ENCODE results near the gene ZNF276. TPM values are rescaled to one million over a fixed set of nuclear protein-coding genes. Genes with fewer than 3 reads are reported as not detected.

Gene ZNF276
- total and polyA plus RNA-seq, 2 donors (not counting 1 experiment from before 2014, with no cell fraction given), result 82.7 to 110 TPM

Other genes starting within 250 kb of the ZNF276 start
- 314 and 320 TPM in 2 replicates for gene ANKRD11, start 231.0 kb upstream of the ZNF276 start, total RNA-seq
- gene ANKRD11, start 231.0 kb upstream of the ZNF276 start, polyA plus RNA-seq, result 67.9 and 78.0 TPM in 2 replicates
- gene SPG7, start 213.1 kb upstream of the ZNF276 start, total RNA-seq, result 146 and 153 TPM in 2 replicates
- 157 and 239 TPM in 2 replicates for gene SPG7, start 213.1 kb upstream of the ZNF276 start, polyA plus RNA-seq
- 3,172 and 3,184 TPM in 2 replicates for gene RPL13, start 160.9 kb upstream of the ZNF276 start, total RNA-seq
- 8,110 and 11,676 TPM in 2 replicates for gene RPL13, start 160.9 kb upstream of the ZNF276 start, polyA plus RNA-seq
- gene CPNE7, start 145.8 kb upstream of the ZNF276 start, total RNA-seq, result 0.61 and 0.76 TPM in 2 replicates
- gene CPNE7, start 145.8 kb upstream of the ZNF276 start, polyA plus RNA-seq, result 0.51 and 1.0 TPM in 2 replicates
- gene DPEP1, start 107.9 kb upstream of the ZNF276 start, total RNA-seq, result not detected in 2 replicates
- gene DPEP1, start 107.9 kb upstream of the ZNF276 start, polyA plus RNA-seq, result not detected in 2 replicates
- 88.1 and 90.0 TPM in 2 replicates for gene CHMP1A, start 63.8 kb upstream of the ZNF276 start, total RNA-seq
- gene CHMP1A, start 63.8 kb upstream of the ZNF276 start, polyA plus RNA-seq, result 80.4 and 92.6 TPM in 2 replicates
- gene SPATA33, start 63.7 kb upstream of the ZNF276 start, total RNA-seq, result 12.6 and 15.0 TPM in 2 replicates
- gene SPATA33, start 63.7 kb upstream of the ZNF276 start, polyA plus RNA-seq, result 3.5 and 3.6 TPM in 2 replicates
- 114 and 119 TPM in 2 replicates for gene CDK10, start 34.8 kb upstream of the ZNF276 start, total RNA-seq
- gene CDK10, start 34.8 kb upstream of the ZNF276 start, polyA plus RNA-seq, result 145 and 225 TPM in 2 replicates
- 15.9 and 16.4 TPM in 2 replicates for gene SPATA2L, start 19.8 kb upstream of the ZNF276 start, total RNA-seq
- 32.1 and 33.0 TPM in 2 replicates for gene SPATA2L, start 19.8 kb upstream of the ZNF276 start, polyA plus RNA-seq
- 14.6 and 15.1 TPM in 2 replicates for gene VPS9D1, start 639 bp upstream of the ZNF276 start, total RNA-seq
- 17.0 and 24.0 TPM in 2 replicates for gene VPS9D1, start 639 bp upstream of the ZNF276 start, polyA plus RNA-seq
- 43.4 and 52.6 TPM in 2 replicates for gene FANCA, start 95.1 kb downstream of the ZNF276 start, total RNA-seq
- gene FANCA, start 95.1 kb downstream of the ZNF276 start, polyA plus RNA-seq, result 45.8 and 48.4 TPM in 2 replicates
- gene SPIRE2, start 106.9 kb downstream of the ZNF276 start, total RNA-seq, result 2.0 and 2.7 TPM in 2 replicates
- 0.71 and 0.98 TPM in 2 replicates for gene SPIRE2, start 106.9 kb downstream of the ZNF276 start, polyA plus RNA-seq
- gene TCF25, start 152.1 kb downstream of the ZNF276 start, total RNA-seq, result 444 and 493 TPM in 2 replicates
- gene TCF25, start 152.1 kb downstream of the ZNF276 start, polyA plus RNA-seq, result 200 and 278 TPM in 2 replicates
- gene MC1R, start 197.3 kb downstream of the ZNF276 start, total RNA-seq, result 12.2 and 13.2 TPM in 2 replicates
- 15.2 and 21.5 TPM in 2 replicates for gene MC1R, start 197.3 kb downstream of the ZNF276 start, polyA plus RNA-seq
- gene TUBB3, start 201.8 kb downstream of the ZNF276 start, total RNA-seq, result 0.34 and 0.70 TPM in 2 replicates
- gene TUBB3, start 201.8 kb downstream of the ZNF276 start, polyA plus RNA-seq, result 4.4 and 11.1 TPM in 2 replicates
- 83.9 and 91.7 TPM in 2 replicates for gene DEF8, start 227.2 kb downstream of the ZNF276 start, total RNA-seq
- gene DEF8, start 227.2 kb downstream of the ZNF276 start, polyA plus RNA-seq, result 546 and 749 TPM in 2 replicates

All from B cell (primary cell).